ENCODE measurements around the gene PER2.

GRCh38 chr2:238331916-238332315 is 43.5 kb upstream of the PER2 start:
- TF ChIP-seq CTCF (IDR thresholded peaks at IDR 0.05) (no peak), POLR2AphosphoS5 (IDR thresholded peaks at IDR 0.05) (no peak)
